SKM-1 treated with dmso at 0.1 percent for 144 hours (cell line): ENCODE data around the gene PPM1H.
"Not testable (repeated sequence)": the region's sequence is repeated elsewhere in the genome, so short reads cannot be mapped to it uniquely, and the experiment has no call there.

ENCODE experiments used
- DNase-seq: peaks from one replicate; lab custom pipeline; 2025; ENCODE audit not compliant: unreplicated experiment; lab: John Stamatoyannopoulos, UW

The PPM1H gene

GRCh38 chr12:62694116-62694515 is 240.8 kb downstream of the PPM1H start:
- no peak for DNase-seq

DNA sequence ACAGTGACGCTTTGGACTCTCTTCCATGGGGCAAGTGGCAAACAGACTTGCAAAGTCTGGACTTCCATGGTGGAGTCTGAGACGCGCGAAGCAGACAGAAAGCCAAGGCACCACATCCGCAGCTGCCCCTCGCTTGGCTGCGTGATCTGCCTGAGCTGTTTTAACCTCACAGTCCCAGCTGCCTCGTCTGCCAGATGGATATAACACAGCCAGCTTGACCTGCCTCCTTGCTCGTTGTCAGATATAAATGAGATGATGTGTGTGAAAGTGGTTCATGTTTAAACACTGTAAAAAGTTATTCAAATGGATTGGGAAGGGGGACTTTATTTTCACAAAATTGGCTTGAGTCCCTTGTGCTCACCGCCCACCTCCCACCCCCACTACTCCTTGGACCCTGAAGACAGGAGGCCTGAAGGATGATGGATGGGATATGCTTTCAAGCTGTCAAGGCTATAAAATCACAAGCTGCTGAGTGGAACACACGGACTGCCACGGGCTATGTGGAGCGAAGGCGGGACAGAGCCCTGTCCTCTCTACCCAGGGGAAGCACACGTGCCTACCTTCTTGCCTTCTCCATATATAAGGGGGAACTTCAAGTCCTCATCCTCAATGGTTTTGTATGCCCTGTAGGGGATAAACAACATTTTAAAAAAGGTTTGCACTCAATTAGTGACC is 241.4 kb downstream of the PPM1H start:
- no peak for DNase-seq

- DNase-seq, result no peak
Observed at GRCh38 chr12:62692884-62693283, 242.1 kb downstream of the PPM1H start.

DNA sequence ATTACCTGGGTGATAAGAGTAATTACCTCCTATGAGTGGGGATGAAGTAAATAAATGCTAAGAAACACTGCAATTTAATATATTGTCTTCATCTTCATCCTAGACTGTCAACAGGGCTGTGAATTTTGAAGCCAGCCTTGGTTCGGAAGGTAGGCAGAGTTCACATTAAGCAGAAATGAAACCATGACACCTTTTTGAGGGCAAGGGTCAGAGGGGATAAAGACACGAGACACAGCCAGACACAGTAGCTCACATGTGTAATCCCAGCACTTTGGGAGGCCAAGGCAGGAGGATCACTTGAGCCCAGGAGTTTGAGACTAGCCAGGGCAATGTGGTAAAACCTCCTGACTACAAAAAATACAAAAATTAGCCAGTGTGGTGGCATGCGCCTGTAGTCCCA is 243.6 kb downstream of the PPM1H start:
- no peak for DNase-seq

GRCh38 chr12:62689042-62689839 is 245.7 kb downstream of the PPM1H start:
- no peak for DNase-seq

DNA sequence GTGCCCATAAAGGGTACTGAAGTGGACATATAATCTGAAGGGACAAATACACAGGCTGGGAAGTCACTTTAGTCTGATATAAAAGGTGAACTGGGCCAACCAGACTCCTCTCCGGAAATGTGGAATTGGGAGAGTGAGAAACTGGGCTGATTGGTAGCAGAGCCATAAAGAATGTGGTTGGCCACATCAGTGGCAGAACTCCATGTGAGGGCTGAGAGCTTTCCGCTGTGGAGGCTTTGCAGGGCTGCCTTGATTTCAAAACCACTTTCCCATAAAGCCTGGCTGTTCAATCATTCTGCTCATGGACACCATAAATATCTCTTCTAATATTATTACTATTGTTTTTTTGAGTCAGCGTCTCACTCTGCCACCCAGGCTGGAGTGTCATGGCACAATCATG is 248.0 kb downstream of the PPM1H start:
- no peak for DNase-seq

DNA sequence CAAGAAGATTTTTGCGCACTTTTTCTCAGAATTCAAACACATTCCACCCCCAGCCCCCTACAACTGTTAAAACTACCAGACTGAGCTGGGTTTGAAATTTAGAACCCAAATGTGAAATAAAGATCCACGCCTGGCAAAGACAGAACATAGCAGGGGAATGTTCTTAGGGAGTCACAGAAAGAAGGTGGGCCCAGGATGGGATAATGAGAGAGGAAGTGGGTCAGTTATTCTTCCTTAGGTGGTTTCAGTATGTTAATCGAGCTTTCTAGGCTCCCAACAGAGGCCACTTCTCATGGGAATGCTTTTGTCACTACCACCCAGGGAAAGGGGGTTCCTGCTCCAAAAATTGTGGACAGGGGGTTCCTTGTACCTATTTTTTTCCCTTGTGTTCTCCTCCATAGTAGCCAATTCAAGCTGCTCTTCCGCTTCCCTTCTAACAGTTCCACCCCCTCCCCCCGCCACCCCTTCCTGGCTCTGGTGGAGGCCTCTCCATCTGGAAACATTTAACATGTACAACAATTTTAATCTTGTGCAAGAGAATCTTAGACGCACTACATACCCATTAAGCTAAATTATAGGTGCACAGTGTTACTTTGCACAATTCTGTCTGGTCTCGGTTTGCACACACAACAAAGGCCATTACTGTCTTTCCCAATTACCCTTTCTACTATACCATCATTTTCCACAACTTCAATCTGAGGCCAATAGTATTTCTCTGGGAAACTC is 250.2 kb downstream of the PPM1H start:
- DNase-seq, result no peak

DNA sequence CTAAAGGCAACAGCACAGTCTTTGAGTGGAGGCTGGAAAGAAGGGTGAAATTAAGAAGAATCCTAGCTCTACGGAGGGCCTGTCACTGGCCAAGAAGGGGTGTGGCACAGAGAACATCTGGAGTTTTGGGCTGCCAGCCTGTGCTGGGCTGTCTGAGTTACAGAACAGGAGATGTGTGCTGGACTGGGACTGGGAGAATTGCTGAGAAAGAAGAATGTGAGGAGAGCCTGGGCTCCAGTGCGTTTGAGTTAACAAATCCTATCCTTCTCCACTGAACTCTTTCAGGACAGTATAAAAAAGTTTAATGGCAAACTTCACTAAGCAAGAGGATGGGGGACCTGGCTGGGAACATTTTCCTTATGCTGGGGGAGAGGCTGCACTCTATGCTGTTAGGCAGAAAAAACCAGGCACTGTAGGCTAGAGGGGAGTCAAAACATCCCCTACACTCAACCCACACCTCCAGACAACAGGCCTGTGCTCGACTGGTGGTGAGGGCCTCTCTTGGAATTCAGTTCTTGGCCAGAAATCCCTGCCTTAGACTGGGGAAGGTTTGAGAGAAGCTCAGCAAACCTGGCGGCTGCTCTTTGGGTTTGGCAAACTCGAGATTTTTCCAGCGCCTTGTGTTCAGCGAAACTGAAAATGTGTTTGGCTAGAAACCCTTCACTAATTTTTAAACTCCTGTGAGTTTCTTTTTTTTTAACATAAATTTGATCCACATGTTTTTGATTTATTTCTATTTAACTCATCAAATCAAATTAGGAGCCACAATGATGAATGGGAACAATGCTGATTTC is 251.0 kb downstream of the PPM1H start:
- no peak for DNase-seq

GRCh38 chr12:62681306-62681705 is 253.6 kb downstream of the PPM1H start:
- DNase-seq, result no peak

DNA sequence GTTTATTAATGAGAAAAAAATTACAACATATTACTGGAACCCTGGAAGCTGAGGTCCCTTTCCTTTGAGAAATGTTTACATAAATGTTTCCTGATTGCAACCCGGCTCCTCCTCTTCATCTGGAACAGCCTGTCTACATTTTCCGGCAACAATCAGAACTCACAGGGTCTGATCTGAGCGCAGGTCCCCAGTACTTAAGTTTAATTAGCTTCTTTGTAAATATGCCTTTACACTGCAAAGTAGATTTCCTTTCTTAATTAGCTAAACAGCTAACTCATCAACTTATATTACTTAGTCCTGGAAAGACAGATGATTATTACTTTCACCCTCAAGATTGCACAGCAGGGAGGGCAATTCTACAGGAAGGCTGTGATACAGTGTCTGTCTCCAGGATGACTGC is 255.3 kb downstream of the PPM1H start:
- no peak for DNase-seq

GRCh38 chr12:62677355-62677754 is 257.6 kb downstream of the PPM1H start:
- no peak for DNase-seq

DNA sequence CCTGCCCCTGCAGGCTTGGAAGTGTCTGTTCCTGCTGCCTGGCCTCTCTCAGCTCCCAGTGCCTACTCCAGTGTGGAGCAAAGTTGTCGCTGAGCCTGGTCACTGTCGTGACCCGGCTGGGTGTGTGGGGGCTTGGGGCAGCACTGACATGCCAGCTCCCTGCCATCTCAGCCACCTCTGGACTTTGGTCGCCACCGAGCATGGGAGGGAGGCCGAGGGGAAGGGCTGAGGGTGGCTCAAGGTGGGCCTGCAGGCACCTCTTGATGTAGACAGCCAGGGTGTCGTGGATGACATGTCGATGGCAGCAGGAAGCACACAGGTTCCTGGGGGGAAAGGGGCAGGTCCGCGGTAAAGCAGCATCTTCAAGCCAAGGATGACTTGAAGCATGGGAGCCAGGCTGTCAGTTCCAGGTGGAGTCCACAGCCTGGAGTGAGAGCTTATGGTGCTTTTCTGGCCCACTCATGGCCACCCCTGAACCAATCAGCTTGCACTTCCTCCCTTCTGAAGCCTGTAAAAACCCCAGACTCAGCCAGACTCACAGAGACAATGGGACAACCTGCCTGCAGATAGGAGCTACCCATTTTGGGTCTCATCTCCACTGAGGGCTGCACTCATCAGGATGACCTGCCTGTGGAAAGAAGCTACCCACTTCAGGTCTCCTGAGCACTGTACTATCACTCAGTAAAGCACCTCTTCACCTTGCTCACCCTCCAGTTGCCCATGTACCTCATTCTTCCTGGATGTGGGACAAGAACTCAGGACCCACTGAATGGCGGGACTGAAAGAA is 258.2 kb downstream of the PPM1H start:
- DNase-seq, result no peak

GRCh38 chr12:62673028-62673815 is 261.7 kb downstream of the PPM1H start:
- no peak for DNase-seq

DNA sequence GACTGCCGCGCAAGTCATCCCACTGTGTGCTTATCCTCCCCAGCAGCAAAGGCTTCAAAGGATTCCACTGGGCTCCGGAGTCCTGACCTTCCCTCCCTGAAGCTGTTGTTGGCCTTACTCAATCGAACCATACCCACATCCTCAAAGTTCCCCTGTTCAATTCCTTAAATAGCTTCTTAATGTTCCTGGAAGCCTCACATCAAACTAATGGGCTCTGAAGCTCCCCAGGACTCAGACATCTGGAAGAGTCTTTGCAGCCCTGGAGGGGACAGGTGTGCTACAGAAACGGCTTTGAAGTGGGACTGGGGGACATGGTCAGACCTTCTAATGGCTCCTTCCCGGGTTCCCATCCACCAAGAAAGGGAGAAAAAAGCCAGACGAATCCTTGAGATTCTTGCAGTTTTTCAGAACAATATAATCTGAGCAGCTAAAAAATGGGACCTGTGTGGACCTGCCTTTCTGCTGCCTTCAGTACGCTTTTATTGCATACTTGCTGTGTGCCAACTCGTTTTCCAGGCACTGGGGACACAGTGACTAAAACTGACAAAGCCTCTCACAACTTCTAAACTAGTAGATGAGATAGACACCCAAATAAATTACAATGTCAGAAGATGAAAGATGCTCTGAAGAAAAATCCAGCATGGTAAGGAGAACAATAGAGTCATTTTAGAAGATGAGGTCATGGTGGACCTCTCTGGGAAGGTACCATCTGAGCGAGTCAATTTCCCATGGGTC is 263.8 kb downstream of the PPM1H start:
- no peak for DNase-seq

- DNase-seq, result no peak
Observed at GRCh38 chr12:62668782-62669181, 266.2 kb downstream of the PPM1H start.

GRCh38 chr12:62664951-62665350 is 270.0 kb downstream of the PPM1H start:
- not testable (repeated sequence) for DNase-seq

- DNase-seq, result no peak
Observed at GRCh38 chr12:62660756-62661155, 274.2 kb downstream of the PPM1H start.

- DNase-seq, result no peak
Observed at GRCh38 chr12:62659453-62660295, 275.3 kb downstream of the PPM1H start.
